GM21717 (cell line): ENCODE measurements around the gene FAR2.
A peak's percentile ranks its signal among the peaks of the same experiment; 100 is the strongest.
"Not testable (repeated sequence)": the region's sequence is repeated elsewhere in the genome, so short reads cannot be mapped to it uniquely, and the experiment has no call there.

Experiments
- ATAC-seq: cut with Tn5 transposase; IDR thresholded peaks from one replicate; pipeline ENCODE4 v1.9.1; 2021; ENCODE audit warnings: mild to moderate bottlenecking, moderate library complexity; ENCODE audit not compliant: unreplicated experiment

FAR2 gene

DNA sequence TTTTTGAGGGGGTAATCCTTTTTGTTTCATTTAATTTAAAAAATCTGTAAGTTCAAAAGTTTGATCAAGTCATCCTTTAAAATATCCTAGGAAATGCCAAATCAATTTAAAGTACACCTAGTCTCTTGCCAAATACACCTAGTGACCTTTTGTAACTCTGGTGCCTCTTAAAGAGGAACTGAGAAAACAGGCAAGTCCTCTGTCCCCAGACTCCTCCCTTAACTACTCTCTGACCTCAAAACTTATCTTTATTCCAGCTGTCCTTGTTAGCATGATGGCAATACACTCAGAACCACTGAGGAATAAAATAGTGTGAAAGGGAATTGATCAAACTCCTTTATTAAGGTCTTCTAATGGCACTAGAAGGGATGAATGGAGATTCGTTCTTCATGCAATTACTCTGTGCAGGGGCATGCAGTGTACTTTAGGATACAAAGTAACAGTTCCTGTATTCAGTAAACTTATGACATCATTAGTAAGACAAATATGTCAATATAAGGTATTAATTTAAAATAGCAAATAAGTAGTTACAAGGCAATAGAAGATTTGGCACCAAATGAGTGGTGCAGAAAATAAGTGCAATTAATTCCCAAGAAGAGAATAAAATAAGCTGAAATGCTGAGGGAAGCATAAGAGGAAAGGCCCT, 3.3 kb downstream of the FAR2 start:
- ATAC-seq = peak; percentile 89

DNA sequence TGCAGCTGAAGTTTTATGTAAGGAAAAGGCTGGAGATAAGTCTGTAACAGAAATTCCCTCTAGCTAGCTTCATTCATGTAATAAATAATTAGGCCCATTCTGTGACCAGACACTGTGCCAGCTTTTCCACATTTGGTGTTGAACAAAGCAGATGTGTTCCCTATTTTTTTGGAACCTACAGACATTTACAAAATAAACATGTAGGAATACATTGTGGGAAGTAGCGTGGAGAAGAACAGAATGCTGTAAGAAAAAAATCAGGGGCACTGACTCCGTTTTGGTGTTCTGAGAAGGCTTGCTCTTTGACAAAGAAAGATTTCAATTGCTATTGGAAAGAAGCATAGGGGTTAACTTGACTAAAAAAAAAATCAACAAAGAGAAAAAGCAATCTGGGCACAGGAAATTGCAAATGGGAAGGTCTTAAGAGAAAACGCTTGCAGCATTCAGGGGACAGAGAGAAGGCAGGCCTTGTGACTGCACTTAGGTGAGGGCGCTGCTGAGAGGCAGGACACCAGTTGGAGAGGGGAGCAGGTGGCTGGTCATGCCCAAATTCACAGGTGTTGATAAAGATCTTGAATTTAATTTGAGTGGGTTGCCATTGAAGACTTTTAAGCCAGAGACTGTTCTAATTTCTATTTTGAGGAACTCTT, 4.0 kb downstream of the FAR2 start:
- no peak for ATAC-seq

DNA sequence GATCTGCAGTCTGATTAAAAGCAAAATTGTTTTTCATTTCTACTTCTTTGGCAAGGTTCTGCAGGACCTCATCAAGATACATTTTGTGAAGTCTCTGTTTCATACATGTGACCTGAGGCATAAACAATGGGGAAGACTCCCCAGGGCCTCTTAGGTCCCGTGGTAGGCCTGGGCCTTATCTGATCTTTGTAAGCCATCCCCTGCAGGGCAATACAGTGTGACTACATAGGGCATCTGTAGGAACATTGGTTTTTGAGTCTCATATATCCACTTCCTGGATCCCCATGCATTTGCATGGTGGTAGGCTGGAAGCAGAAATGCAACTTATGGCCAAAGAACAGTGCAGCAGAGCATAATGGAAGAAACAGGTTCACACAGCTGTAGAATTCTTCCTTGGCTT, 6.0 kb downstream of the FAR2 start:
- ATAC-seq = peak; percentile 43

DNA sequence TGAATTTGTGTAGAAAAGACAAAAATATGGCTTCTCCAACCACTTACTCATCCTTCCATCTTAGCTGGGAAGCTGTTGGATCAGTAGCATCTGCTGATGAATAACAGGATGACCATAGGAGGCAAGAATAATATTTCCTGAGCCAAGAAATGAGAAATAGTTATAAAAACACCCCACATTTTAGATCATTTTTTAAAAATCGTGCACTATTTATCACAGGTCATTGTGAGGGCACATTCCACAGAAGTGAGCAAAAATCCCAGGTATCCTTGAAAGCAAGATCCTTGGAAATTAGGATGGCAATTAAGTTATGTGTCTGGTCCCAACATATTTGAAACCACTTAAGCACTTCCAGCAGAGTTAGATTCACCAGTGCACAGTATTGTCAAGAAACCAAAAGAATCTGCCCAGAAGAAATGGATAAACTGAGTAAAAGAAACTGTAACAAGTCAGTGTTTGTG, 8.4 kb downstream of the FAR2 start:
- no peak for ATAC-seq

DNA sequence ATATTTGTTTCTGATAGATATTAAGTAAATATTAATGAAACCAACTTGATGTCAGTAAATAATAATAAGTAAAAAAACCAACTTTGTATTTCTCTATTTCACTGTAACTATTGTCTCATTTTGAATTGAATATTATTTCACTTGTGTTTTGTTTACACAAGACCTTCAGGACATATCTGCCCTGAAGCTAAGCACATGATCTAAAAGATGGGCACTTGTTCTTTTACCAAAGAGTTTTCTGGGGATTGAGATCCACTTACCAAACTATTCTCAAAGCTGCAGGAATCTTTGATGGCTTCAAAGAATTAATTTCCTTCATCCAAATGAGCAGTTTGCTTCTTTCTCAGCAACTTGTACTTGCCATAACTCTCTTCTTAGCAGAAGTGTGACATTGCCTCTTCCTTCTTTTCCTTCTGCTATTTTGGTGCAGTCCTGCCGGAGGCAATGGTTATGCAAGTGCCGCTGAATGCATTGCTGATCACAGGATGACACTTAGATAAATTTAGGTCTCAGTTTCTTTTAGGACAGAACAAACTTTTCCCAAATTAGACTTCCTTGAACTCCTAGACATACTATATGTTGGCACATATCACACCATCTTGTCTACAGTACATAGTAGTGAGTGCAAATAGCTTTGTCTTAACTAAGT, 9.2 kb downstream of the FAR2 start:
- no peak for ATAC-seq

DNA sequence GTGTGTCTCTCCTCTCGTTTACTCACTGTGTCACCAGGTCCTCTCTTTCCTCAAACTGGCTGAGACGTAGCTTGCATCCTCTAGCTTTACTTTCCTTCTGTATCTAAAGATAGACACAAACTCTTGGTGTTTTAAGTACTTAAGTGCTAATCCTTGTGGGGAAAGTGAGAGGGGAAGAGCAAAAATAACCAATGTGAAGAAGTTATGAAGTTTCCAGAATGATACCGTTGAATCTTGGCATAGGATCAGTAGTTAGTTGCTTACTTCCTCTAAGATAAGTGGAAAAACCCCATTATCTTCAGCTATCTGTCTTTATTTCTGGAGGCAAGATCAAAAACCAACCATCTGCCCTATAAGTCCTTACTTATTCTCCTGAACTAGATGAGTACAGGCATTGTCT, 10.6 kb downstream of the FAR2 start:
- no peak for ATAC-seq

DNA sequence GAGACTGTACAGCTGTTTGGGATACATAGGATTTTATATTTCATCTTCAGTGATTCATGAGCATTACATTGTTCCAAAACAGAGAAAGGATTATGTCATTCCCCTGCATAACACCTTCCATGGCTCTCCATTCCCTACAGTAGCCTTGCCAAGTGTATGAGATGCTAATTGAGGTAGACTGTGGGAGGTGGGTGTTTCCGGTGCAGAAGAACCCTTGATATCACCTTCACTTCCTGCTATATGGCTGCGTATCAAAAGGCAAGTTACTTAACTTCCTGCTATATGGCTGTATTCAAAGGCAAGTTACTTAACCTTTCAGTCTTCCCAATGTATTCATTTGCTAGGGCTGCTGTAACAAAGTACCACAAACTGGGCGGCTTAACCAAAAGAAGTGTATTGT, 11.2 kb downstream of the FAR2 start:
- ATAC-seq = no peak

DNA sequence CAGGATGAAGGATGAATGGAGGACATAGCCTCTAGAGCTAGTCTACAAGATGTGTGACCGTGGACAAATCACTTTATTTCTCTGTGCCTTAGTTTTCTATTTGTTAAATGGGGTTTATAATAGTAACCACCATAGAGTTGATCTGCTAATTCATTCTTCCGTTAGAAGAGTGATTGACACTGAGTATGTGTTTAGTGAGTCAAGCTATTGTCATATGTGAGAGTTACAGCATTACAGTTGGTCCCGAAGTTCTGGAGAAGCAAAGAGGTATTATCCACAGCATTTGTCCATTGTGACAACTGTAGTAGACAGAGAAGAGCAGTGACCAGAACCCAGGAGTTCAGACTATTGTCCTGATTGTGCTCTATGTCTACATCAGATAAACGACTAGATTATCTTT, 14.1 kb downstream of the FAR2 start:
- ATAC-seq = no peak

DNA sequence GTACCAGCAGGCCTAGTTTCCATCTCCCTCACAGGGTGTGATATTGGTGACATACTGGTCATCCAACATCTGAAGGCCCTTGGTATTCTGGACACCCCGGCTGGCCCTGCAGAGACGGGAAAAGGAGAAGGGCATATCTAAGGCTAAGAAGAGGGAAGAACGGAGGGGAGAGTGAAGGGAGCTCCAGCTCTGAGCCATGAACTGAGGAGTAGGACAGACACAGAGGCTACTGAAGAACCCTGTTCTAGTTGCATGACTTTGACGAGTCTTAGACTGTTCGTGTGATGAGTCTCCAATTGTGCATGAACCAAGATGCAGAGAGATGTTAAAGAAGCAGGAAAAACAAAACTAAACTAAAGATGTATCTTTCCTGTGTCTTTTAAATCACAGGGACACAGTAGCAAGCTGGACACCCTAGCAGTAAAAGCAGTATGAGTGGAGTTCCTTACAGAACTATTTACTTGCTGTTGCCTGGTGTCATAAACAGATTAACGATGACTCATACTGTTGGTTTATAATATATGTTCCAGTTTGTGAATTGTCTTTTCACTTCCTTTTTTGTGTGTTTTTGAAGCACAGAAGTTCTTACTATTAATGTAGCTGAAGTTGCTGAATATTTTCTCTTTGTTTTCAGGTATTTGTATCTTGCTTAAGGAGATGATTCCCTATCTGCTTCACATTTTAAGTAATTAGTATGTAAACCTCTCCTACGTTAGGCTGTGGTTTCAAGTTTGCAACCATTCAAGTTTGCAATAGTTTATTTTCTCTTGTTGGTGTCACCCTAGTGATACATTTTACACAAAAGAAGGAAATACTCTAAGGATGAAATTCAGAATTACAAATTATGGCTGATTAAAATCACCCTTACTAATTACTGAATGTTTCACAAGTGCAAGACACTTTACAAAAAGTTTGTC, 15.7 kb downstream of the FAR2 start:
- ATAC-seq = peak; percentile 99

DNA sequence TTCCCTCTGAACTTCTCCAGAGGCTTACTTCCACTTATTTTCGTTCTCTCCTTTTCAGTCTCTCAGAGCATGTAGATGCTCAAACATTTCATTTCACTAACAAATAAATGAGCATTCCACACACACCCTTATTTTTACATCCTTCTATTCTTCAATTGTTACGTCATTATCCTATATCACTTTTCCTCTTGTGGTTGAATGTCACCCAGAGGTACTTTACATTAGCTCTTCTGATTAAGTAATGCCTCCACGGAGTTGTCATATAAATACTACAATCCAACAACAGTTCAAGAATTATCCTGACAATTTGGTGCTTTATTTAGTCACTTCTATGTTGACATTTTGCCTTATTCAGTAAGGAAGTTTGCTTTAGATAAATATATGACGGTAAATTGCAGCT, 18.4 kb downstream of the FAR2 start:
- no peak for ATAC-seq

DNA sequence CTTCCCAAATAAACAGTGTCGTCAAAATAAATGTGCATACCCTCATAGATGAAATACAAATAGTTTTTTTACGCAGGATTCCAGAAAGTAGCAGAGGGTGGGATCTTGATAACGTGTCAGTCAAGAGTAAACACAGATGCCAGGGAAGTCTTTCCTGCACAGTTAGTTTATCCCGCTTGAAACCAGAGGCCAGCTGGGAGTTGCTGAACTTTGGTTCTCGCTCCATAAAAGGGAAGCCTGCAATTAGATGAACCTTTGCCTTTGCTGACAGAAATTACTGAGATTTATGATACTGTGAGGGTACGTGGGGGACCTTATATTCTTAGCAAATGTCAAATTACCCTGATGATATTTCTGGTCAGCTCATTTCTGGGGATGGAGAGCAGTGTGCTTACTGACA, 18.9 kb downstream of the FAR2 start:
- no peak for ATAC-seq

DNA sequence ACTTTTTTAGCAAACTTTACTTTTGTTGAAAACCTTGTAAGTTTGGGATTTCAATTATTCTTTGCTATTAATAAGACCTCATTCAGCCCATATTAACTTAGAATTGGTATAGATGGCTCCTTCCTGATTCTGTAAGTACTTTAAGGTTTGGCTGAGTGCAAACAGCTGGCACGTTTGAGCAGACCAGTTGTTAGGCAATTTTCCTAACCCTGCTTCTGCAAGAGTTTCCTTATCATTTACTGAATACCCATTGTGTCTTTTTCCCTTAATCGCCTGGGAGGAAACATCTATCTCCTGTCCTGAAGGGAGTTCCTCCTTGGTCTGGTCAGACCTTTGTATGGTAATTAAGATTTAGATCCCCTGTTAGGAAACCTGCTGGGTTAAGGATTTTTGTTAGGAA, 20.9 kb downstream of the FAR2 start:
- ATAC-seq = not testable (repeated sequence)

DNA sequence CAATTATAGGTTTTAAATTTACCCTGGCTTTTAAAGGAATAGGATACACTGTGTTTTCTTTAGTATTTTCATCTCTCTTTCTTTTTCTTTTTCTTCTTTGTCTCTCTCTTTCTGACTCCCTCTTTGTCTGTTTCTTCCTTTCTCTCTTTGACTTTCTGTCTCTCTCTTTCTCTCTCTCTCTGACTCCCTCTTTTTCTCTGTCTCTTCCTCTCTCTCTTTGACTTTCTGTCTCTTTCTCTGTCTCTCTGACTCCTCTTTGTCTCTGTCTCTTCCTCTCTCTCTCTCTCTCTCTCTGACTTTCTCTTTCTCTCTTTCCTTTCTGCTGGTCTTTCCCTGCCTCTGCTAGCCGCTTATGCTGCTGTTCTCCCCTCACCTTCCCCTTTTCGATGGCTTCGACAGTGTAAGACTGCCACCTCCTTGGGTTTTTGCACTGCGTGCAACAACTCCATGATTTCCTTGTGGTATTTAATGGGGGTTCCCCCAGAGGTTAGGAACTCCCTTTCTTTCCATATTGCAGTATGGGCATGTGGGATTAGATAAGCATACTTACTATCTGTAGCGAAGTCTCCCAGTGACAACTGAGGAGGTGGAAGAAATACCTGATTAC, 21.5 kb downstream of the FAR2 start:
- not testable (repeated sequence) for ATAC-seq

DNA sequence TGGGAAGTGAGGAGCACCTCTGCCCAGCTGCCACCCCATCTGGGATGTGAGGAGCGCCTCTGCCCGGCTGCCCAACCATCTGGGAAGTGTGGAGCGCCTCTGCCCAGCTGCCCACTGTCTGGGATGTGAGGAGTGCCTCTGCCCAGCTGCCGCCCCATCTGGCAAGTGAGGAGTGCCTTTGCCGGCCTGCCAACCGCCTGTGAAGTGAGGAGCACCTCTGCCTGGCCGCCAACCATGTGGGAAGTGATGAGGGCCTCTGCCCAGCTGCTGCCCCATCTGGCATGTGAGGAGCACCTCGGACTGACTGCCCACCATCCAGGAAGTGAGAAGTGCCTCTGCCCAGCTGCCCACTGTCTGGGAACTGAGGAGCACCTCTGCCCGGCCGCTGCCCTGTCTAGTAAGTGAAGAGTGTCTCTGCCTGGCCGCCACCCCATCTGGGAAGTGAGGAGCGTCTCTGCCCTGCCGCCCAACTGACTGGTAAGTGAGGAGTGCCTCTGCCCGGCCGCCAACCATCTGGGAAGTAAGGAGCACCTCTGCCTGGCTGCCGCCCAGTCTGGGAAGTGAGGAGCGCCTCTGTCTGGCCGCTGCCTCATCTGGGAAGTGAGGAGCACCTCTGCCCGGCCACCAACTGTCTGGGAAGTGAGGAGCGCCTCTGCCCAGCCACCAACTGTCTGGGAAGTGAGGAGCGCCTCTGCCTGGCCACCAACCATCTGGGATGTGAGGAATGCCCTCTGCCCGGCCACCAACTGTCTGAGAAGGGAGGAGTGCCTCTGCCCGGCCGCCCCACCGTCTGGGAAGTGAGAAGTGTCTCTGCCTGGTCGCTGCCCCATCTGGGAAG, 22.6 kb downstream of the FAR2 start:
- no peak for ATAC-seq

DNA sequence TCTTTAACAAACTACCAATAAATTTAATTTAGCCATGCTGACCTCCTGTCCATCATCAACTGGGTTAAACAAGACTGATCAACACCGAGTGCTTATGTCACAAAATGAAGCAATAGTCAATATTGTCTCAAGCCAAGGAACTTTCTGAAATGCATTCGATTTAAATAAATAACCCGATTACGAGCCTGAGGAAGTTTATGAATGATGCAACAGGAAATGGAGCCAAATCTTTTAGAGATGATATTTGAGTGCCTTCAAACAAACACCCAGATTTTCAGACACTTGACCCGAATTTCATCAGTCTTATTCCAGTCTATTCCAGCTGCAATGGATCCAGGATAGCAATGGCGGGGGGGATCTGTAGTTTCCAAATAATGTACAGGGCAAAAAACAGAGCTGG, 27.9 kb downstream of the FAR2 start:
- ATAC-seq = no peak

DNA sequence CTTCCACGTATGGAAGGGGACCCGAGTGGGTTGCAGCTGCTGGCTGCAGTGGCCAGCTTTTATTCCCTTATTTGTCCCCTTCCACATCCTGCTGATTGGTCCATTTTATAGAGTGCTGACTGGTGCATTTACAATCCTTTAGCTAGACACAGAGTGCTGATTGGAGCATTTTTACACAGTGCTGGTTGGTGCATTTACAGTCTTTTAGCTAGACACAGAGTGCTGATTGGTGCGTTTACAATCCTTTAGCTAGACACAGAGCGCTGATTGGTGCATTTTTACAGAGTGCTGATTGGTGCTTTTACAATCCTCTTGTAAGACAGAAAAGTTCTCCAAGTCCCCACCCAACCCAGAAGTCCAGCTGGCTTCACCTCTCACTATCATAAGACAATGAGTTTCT, 33.2 kb downstream of the FAR2 start:
- ATAC-seq = not testable (repeated sequence)

DNA sequence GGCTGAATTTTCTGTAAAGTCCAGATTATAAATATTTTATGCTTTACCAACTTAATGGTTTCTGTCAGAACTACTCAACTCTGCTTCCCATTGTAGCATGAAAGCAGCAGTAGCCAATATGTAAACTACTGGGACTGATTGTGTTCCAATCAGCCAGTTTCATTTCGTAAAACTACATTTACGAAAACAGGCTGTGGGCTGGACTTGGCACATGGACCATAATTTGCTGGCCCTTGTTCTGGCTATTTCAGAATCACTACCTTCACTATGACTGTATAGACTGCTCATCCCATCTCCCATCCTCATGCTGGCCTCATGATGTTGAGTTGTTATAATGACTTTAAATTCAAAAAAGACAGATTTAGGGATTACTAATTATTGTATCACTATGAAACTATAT, 38.7 kb downstream of the FAR2 start:
- no peak for ATAC-seq

DNA sequence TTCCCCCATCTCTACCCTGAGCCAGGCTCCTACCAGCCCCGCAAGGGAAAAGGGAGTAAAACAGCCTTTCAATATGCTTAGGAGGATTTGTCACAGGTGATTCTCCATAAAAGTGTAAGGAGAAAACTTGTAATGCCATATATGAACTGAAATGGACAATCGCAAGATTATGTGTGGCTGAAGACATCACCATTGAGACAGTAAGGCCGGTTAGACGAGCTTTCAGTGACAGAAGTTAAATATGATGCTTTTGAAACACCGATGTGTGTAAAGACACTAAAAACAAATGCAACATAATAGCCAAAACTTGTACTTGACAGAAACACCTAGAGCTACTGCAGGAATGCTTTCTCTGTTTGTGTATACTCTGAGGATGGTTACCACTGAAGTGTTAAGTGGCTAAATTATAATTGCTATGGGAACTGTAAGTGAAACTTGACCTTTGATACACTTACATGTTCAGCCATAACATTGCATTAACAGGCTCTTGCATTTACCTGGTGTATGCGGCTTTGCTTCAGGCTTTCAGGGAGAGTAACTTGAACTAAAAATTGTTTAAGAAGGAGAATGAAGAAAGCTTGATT, 42.3 kb downstream of the FAR2 start:
- no peak for ATAC-seq

DNA sequence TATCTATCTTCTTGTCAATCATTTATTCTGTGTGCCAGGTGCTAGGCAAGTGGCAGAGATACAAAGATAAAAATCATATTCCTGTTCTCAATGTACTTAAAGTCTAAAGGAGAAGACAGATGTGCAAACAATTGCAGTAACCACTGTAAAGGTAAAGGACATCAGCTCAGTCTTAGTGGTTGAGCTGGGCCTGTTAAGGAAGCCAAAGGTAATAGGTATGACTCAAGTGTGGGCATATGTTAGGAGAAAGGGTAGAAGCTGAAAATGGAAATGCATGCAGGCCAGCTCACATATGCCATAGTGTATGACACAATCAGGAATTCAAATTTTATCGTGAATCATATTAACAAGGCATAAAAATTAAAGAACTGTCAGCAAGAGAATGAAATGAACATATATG, 49.8 kb downstream of the FAR2 start:
- no peak for ATAC-seq

DNA sequence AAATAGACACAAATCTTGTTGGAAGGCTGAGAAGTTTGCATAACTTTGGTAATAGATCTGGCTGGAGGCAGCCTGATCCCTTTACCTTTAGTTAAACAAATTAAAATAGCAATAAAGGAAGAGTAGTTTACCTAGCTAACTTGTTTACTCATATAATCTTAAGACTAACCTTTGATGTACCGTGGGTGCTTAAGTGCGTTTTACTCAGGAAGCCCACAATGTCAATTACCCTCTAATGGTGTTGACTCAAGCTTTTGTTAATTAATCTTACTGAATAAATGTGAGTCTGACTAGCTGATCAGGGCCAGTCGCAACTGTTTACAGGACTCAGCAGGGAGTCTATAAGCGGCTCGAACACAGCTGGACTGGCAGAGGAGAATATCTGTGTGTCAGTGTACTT, 51.5 kb downstream of the FAR2 start:
- no peak for ATAC-seq
